Suprapubic skin (tissue), 4 donors: ENCODE data around the gene ST8SIA5. TPM values are rescaled to one million over a fixed set of nuclear protein-coding genes. Genes with fewer than 3 reads are reported as not detected.
A peak's percentile ranks its signal among the peaks of the same experiment; 100 is the strongest.
"Not testable (repeated sequence)": the region's sequence is repeated elsewhere in the genome, so short reads cannot be mapped to it uniquely, and the experiment has no call there.

Source experiments
- DNase-seq, 2 donors: peaks; one replicate each; pipeline ENCODE4 v3.0.0-alpha.2; 2019; ENCODE audit warnings: low spot score in 2 of 2
- H3K27ac ChIP-seq: fragments of 200-600 bp; sonication (generic); one replicate; pipeline ENCODE4 v1.5.1; 2019
- H3K27me3 ChIP-seq: fragments of 200-600 bp; sonication (generic); one replicate; pipeline ENCODE4 v1.5.1; 2019
- H3K36me3 ChIP-seq: fragments of 200-600 bp; sonication (generic); one replicate; pipeline ENCODE4 v1.5.1; 2019
- H3K4me1 ChIP-seq: fragments of 200-600 bp; sonication (generic); one replicate; pipeline ENCODE4 v1.5.1; 2019
- H3K4me3 ChIP-seq: fragments of 200-600 bp; sonication (generic); one replicate; pipeline ENCODE4 v1.5.1; 2019; ENCODE audit warnings: mild to moderate bottlenecking
- H3K9me3 ChIP-seq: fragments of 200-600 bp; sonication (generic); one replicate; pipeline ENCODE4 v1.5.1; 2019
- EP300 ChIP-seq: sonication (generic); formaldehyde crosslinking; IDR thresholded peaks from one replicate; pipeline ENCODE4 v1.6.1; 2017; ENCODE audit warnings: antibody characterized with exemption
- POLR2A ChIP-seq, 2 donors: fragments of 450-650 bp; IDR thresholded peaks; one replicate each; pipeline ENCODE4 v1.6.1; 2017; ENCODE audit warnings: antibody characterized with exemption in 2 of 2, mild to moderate bottlenecking in 2 of 2, moderate library complexity in 2 of 2
- POLR2AphosphoS5 ChIP-seq, 3 donors: sonication (generic); formaldehyde crosslinking; IDR thresholded peaks; one replicate each; pipeline ENCODE4 v1.6.1; 2017; ENCODE audit warnings: antibody characterized with exemption in 3 of 3
- WGBS: methylation state at CpG from one replicate; pipeline ENCODE4 v1.1.5; 2018; 5-methylcytosine and 5-hydroxymethylcytosine counted together
- total RNA-seq, 4 donors: library from RNA; depleted of rRNA; stranded (reverse); fragments of >200 nt; gene quantifications; one replicate each; pipeline ENCODE4 v1.1.0, GENCODE V29; 2016
- TF ChIP-seq, protein P1 (sequence below), 2 donors: fragments of 200-600 bp in 1 of 2; fragments of 450-650 bp in 1 of 2; sonication (generic) in 1 of 2; IDR thresholded peaks; one replicate each; pipeline ENCODE4 v1.5.1; 2016 to 2019; ENCODE audit warnings: antibody characterized with exemption in 2 of 2, mild to moderate bottlenecking in 1 of 2, moderate library complexity in 1 of 2

ST8SIA5 gene
- total RNA-seq, result not detected

- H3K4me1 ChIP-seq, result peaks cover 24% of the 10 kb centered on the region
- TF ChIP-seq EP300, result no peak
- no peak for TF ChIP-seq POLR2AphosphoS5 (IDR thresholded peaks at IDR 0.05)
- H3K4me3 ChIP-seq, result peak within 1 kb of the TSS; percentile 34
- peaks cover 88% of the 10 kb centered on the region for H3K27me3 ChIP-seq
- H3K27ac ChIP-seq, result no peak within 1 kb of the TSS
- WGBS, result 5% methylated on average over 12 of the region's 74 CpGs
- H3K36me3 ChIP-seq, result no peaks in the 10 kb centered on the region
- peak in 1 of 2 donors; percentile 59 for DNase-seq
- H3K9me3 ChIP-seq, result no peaks in the 10 kb centered on the region
Observed at GRCh38 chr18:46756559-46757201, at the start of gene ST8SIA5. ST8SIA5 (minus strand) TSS chr18:46757053; CDS start chr18:46756508, 545 bp downstream.

DNA sequence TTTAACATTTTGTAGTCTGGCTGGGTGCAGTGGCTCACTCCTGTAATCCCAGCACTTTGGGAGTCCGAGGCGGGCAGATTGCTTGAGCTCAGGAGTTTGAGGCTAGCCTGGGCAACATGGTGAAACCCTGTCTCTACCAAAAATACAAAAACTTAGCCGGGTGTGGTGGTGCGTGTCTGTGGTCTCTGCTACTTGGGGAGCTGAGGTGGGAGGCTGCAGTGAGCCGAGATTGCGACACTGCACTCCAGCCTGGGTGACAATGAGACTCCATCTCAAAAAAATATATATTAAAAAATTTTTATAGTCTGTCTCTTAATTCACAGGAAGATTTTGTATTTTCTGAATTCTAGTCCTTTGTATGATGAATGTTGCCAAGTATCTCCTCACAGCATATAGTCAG is 39.1 kb upstream of the ST8SIA5 start:
- not testable (repeated sequence) for H3K4me3 ChIP-seq, H3K9me3 ChIP-seq, H3K4me1 ChIP-seq, DNase-seq, H3K27me3 ChIP-seq, H3K27ac ChIP-seq, H3K36me3 ChIP-seq
- WGBS, result 95% methylated on average over 6 of the region's 6 CpGs

- no peaks in the 10 kb centered on the region for H3K9me3 ChIP-seq
- H3K4me3 ChIP-seq, result no peak overlapping the region
- TF ChIP-seq POLR2AphosphoS5 (IDR thresholded peaks at IDR 0.05) (no peak), POLR2A (IDR thresholded peaks at IDR 0.05) (no peak), EP300 (no peak)
- TF ChIP-seq, protein P1, sequence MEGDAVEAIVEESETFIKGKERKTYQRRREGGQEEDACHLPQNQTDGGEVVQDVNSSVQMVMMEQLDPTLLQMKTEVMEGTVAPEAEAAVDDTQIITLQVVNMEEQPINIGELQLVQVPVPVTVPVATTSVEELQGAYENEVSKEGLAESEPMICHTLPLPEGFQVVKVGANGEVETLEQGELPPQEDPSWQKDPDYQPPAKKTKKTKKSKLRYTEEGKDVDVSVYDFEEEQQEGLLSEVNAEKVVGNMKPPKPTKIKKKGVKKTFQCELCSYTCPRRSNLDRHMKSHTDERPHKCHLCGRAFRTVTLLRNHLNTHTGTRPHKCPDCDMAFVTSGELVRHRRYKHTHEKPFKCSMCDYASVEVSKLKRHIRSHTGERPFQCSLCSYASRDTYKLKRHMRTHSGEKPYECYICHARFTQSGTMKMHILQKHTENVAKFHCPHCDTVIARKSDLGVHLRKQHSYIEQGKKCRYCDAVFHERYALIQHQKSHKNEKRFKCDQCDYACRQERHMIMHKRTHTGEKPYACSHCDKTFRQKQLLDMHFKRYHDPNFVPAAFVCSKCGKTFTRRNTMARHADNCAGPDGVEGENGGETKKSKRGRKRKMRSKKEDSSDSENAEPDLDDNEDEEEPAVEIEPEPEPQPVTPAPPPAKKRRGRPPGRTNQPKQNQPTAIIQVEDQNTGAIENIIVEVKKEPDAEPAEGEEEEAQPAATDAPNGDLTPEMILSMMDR (IDR thresholded peaks at IDR 0.05), result no peak
- DNase-seq, result no peak
- H3K4me1 ChIP-seq, result no peaks in the 10 kb centered on the region
- H3K27me3 ChIP-seq, result no peaks in the 10 kb centered on the region
- H3K27ac ChIP-seq, result no peak overlapping the region
- 100% methylated on average over 1 of the region's 1 CpG for WGBS
- no peaks in the 10 kb centered on the region for H3K36me3 ChIP-seq
Observed at GRCh38 chr18:46794607-46795006, 37.8 kb upstream of the ST8SIA5 start.

GRCh38 chr18:46793565-46793964 is 36.7 kb upstream of the ST8SIA5 start:
- Histone ChIP-seq H3K4me1 (no peaks in the 10 kb centered on the region), H3K27ac (no peak overlapping the region), H3K9me3 (no peaks in the 10 kb centered on the region), H3K4me3 (no peak overlapping the region), H3K36me3 (no peaks in the 10 kb centered on the region), H3K27me3 (no peaks in the 10 kb centered on the region)
- WGBS, result 65% methylated on average over 3 of the region's 3 CpGs
- DNase-seq, result no peak
- TF ChIP-seq POLR2A (IDR thresholded peaks at IDR 0.05) (no peak), EP300 (no peak), POLR2AphosphoS5 (IDR thresholded peaks at IDR 0.05) (no peak)
- TF ChIP-seq, protein P1 (IDR thresholded peaks at IDR 0.05), result no peak

DNA sequence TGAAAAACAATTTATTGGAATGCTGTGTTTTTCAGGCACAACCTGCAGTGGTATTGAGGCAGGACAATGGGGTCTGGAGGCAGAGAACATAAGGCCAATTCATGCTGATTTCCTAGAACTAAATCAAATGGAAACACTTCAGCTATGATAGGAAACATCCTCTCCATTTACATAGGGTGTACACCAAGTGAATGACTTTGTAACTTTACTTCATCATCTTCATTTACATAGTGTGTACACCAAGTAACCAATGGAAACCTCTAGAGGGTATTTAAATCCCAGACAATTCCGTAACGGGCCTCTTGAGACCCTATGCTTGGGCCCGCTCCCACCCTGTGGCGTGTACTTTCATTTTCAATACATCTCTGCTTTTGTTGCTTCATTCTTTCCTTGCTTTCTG is 32.2 kb upstream of the ST8SIA5 start:
- DNase-seq, result no peak
- Histone ChIP-seq H3K4me1 (no peaks in the 10 kb centered on the region), H3K27ac (no peak overlapping the region), H3K36me3 (no peaks in the 10 kb centered on the region), H3K9me3 (peaks cover 4% of the 10 kb centered on the region), H3K27me3 (no peaks in the 10 kb centered on the region), H3K4me3 (no peak overlapping the region)
- TF ChIP-seq POLR2A (IDR thresholded peaks at IDR 0.05) (no peak), POLR2AphosphoS5 (IDR thresholded peaks at IDR 0.05) (no peak), EP300 (no peak)
- TF ChIP-seq, protein P1 (IDR thresholded peaks at IDR 0.05), result no peak
- 94% methylated on average over 4 of the region's 4 CpGs for WGBS

GRCh38 chr18:46787674-46788073 is 30.8 kb upstream of the ST8SIA5 start:
- no peaks in the 10 kb centered on the region for H3K36me3 ChIP-seq
- DNase-seq, result no peak
- no peak overlapping the region for H3K27ac ChIP-seq
- peaks cover 4% of the 10 kb centered on the region for H3K9me3 ChIP-seq
- no peak for TF ChIP-seq POLR2AphosphoS5 (IDR thresholded peaks at IDR 0.05)
- no peak for TF ChIP-seq POLR2A (IDR thresholded peaks at IDR 0.05)
- TF ChIP-seq EP300, result no peak
- TF ChIP-seq, protein P1 (IDR thresholded peaks at IDR 0.05), result no peak
- H3K4me3 ChIP-seq, result no peak overlapping the region
- H3K27me3 ChIP-seq, result no peaks in the 10 kb centered on the region
- 64% methylated on average over 3 of the region's 3 CpGs for WGBS
- no peaks in the 10 kb centered on the region for H3K4me1 ChIP-seq
